ENCODE measurements around the gene DNAJC8. TPM values are rescaled to one million over a fixed set of nuclear protein-coding genes. Genes with fewer than 3 reads are reported as not detected.

The DNAJC8 gene
- total and polyA plus RNA-seq, 10 of the 15 experiments (the other 5 are each of a cell fraction or from before 2014, with no cell fraction given) = 91.2 to 296 (median 152) TPM

- TF ChIP-seq ATF3 (IDR thresholded peaks at IDR 0.05; ENCODE audit: borderline replicate concordance, extremely low read depth, low read depth, low read length) (no peak), DPF2 (IDR thresholded peaks at IDR 0.05) (peak; percentile 93), ZNF687 (IDR thresholded peaks at IDR 0.05) (peak; percentile 89), MAX (IDR thresholded peaks at IDR 0.05; ENCODE audit: low read depth, low read length) (no peak), WRNIP1 (IDR thresholded peaks at IDR 0.05; ENCODE audit: borderline replicate concordance, low read depth, low read length) (no peak), IKZF1 (conservative IDR thresholded peaks at IDR 0.05) (peak; percentile 87), RFX5 (IDR thresholded peaks at IDR 0.05; ENCODE audit: low read depth, low read length) (no peak), SIX5 (IDR thresholded peaks at IDR 0.05; ENCODE audit: low read depth, low read length, severe bottlenecking) (no peak), NFXL1 (IDR thresholded peaks at IDR 0.05; ENCODE audit: borderline replicate concordance) (no peak)
- TF ChIP-seq, protein P1, sequence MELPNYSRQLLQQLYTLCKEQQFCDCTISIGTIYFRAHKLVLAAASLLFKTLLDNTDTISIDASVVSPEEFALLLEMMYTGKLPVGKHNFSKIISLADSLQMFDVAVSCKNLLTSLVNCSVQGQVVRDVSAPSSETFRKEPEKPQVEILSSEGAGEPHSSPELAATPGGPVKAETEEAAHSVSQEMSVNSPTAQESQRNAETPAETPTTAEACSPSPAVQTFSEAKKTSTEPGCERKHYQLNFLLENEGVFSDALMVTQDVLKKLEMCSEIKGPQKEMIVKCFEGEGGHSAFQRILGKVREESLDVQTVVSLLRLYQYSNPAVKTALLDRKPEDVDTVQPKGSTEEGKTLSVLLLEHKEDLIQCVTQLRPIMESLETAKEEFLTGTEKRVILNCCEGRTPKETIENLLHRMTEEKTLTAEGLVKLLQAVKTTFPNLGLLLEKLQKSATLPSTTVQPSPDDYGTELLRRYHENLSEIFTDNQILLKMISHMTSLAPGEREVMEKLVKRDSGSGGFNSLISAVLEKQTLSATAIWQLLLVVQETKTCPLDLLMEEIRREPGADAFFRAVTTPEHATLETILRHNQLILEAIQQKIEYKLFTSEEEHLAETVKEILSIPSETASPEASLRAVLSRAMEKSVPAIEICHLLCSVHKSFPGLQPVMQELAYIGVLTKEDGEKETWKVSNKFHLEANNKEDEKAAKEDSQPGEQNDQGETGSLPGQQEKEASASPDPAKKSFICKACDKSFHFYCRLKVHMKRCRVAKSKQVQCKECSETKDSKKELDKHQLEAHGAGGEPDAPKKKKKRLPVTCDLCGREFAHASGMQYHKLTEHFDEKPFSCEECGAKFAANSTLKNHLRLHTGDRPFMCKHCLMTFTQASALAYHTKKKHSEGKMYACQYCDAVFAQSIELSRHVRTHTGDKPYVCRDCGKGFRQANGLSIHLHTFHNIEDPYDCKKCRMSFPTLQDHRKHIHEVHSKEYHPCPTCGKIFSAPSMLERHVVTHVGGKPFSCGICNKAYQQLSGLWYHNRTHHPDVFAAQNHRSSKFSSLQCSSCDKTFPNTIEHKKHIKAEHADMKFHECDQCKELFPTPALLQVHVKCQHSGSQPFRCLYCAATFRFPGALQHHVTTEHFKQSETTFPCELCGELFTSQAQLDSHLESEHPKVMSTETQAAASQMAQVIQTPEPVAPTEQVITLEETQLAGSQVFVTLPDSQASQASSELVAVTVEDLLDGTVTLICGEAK (IDR thresholded peaks at IDR 0.05; ENCODE audit: borderline replicate concordance) = no peak
- TF ChIP-seq, protein P2, sequence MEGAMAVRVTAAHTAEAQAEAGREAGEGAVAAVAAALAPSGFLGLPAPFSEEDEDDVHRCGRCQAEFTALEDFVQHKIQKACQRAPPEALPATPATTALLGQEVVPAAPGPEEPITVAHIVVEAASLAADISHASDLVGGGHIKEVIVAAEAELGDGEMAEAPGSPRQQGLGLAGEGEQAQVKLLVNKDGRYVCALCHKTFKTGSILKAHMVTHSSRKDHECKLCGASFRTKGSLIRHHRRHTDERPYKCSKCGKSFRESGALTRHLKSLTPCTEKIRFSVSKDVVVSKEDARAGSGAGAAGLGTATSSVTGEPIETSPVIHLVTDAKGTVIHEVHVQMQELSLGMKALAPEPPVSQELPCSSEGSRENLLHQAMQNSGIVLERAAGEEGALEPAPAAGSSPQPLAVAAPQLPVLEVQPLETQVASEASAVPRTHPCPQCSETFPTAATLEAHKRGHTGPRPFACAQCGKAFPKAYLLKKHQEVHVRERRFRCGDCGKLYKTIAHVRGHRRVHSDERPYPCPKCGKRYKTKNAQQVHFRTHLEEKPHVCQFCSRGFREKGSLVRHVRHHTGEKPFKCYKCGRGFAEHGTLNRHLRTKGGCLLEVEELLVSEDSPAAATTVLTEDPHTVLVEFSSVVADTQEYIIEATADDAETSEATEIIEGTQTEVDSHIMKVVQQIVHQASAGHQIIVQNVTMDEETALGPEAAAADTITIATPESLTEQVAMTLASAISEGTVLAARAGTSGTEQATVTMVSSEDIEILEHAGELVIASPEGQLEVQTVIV (IDR thresholded peaks at IDR 0.05; ENCODE audit: borderline replicate concordance, partially characterized antibody) = no peak
- TF ChIP-seq, protein P3, sequence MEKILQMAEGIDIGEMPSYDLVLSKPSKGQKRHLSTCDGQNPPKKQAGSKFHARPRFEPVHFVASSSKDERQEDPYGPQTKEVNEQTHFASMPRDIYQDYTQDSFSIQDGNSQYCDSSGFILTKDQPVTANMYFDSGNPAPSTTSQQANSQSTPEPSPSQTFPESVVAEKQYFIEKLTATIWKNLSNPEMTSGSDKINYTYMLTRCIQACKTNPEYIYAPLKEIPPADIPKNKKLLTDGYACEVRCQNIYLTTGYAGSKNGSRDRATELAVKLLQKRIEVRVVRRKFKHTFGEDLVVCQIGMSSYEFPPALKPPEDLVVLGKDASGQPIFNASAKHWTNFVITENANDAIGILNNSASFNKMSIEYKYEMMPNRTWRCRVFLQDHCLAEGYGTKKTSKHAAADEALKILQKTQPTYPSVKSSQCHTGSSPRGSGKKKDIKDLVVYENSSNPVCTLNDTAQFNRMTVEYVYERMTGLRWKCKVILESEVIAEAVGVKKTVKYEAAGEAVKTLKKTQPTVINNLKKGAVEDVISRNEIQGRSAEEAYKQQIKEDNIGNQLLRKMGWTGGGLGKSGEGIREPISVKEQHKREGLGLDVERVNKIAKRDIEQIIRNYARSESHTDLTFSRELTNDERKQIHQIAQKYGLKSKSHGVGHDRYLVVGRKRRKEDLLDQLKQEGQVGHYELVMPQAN (conservative IDR thresholded peaks at IDR 0.05) = no peak
Observed at GRCh38 chr1:28199328-28200233, 33.2 kb downstream of the DNAJC8 start (continued).

Data from GM12878 (cell line).